ENCODE measurements around the gene ALK. TPM values are rescaled to one million over a fixed set of nuclear protein-coding genes. Genes with fewer than 3 reads are reported as not detected.
A peak's percentile ranks its signal among the peaks of the same experiment; 100 is the strongest.

ALK gene
- total RNA-seq, 2 donors from 2014 or later: not detected

- Mint-ChIP-seq H3K27ac (no peak overlapping the region), H3K4me3 (no peak overlapping the region), H3K4me1 (ENCODE audit: low read depth in 2 of 2) (no peaks in the 10 kb centered on the region), H3K27me3 (peaks cover 15 to 35% of the 10 kb centered on the region in 2 donors), H3K36me3 (no peaks in the 10 kb centered on the region), H3K9me3 (no peaks in the 10 kb centered on the region)
- DNase-seq (ENCODE audit: low spot score) (no peak), ATAC-seq (no peak)
Observed at GRCh38 chr2:29723255-29724001, 198.0 kb downstream of the ALK start.

- Mint-ChIP-seq H3K9me3 (no peaks in the 10 kb centered on the region), H3K36me3 (no peaks in the 10 kb centered on the region), H3K4me1 (ENCODE audit: low read depth in 2 of 2) (no peaks in the 10 kb centered on the region), H3K4me3 (no peak overlapping the region), H3K27me3 (peaks cover 9 to 34% of the 10 kb centered on the region in 2 donors), H3K27ac (no peak overlapping the region)
- ATAC-seq: no peak
- DNase-seq (ENCODE audit: low spot score): no peak
Observed at GRCh38 chr2:29719639-29720038, 201.7 kb downstream of the ALK start.

GRCh38 chr2:29718076-29718686, 203.2 kb downstream of the ALK start:
- no peaks in the 10 kb centered on the region for H3K36me3 Mint-ChIP-seq
- H3K4me3 Mint-ChIP-seq: no peak overlapping the region
- H3K27ac Mint-ChIP-seq: no peak overlapping the region
- ATAC-seq: no peak
- no peaks in the 10 kb centered on the region for H3K4me1 Mint-ChIP-seq (ENCODE audit: low read depth in 2 of 2)
- no peak for DNase-seq (ENCODE audit: low spot score)
- no peaks in the 10 kb centered on the region for H3K9me3 Mint-ChIP-seq
- H3K27me3 Mint-ChIP-seq: peaks cover 9 to 33% of the 10 kb centered on the region in 2 donors

- Mint-ChIP-seq H3K4me1 (ENCODE audit: low read depth in 2 of 2) (no peaks in the 10 kb centered on the region), H3K4me3 (no peak overlapping the region), H3K36me3 (no peaks in the 10 kb centered on the region), H3K27me3 (peaks cover 10 to 12% of the 10 kb centered on the region in 2 donors), H3K9me3 (no peaks in the 10 kb centered on the region), H3K27ac (no peak overlapping the region)
- no peak for DNase-seq (ENCODE audit: low spot score)
- ATAC-seq: no peak
Observed at GRCh38 chr2:29715655-29716054, 205.7 kb downstream of the ALK start.

GRCh38 chr2:29714333-29714732, 207.1 kb downstream of the ALK start:
- Mint-ChIP-seq H3K4me1 (ENCODE audit: low read depth in 2 of 2) (no peaks in the 10 kb centered on the region), H3K27ac (no peak overlapping the region), H3K36me3 (no peaks in the 10 kb centered on the region), H3K9me3 (no peaks in the 10 kb centered on the region), H3K27me3 (peaks cover 10 to 12% of the 10 kb centered on the region in 2 donors), H3K4me3 (no peak overlapping the region)
- DNase-seq (ENCODE audit: low spot score) (no peak), ATAC-seq (no peak)

- H3K36me3 Mint-ChIP-seq: no peaks in the 10 kb centered on the region
- H3K9me3 Mint-ChIP-seq: no peaks in the 10 kb centered on the region
- H3K27ac Mint-ChIP-seq: no peak overlapping the region
- ATAC-seq (no peak), DNase-seq (ENCODE audit: low spot score) (no peak)
- H3K4me1 Mint-ChIP-seq (ENCODE audit: low read depth in 2 of 2): no peaks in the 10 kb centered on the region
- no peak overlapping the region for H3K4me3 Mint-ChIP-seq
- peaks cover 0 to 2% of the 10 kb centered on the region in 2 donors for H3K27me3 Mint-ChIP-seq
Observed at GRCh38 chr2:29706171-29706720, 215.1 kb downstream of the ALK start.

GRCh38 chr2:29705616-29706015, 215.8 kb downstream of the ALK start:
- Mint-ChIP-seq H3K36me3 (no peaks in the 10 kb centered on the region), H3K4me1 (ENCODE audit: low read depth in 2 of 2) (no peaks in the 10 kb centered on the region), H3K27ac (no peak overlapping the region), H3K9me3 (no peaks in the 10 kb centered on the region), H3K27me3 (peaks cover 0 to 2% of the 10 kb centered on the region in 2 donors), H3K4me3 (no peak overlapping the region)
- ATAC-seq (no peak), DNase-seq (ENCODE audit: low spot score) (no peak)

GRCh38 chr2:29703336-29703735, 218.1 kb downstream of the ALK start:
- H3K4me1 Mint-ChIP-seq (ENCODE audit: low read depth in 2 of 2): no peaks in the 10 kb centered on the region
- H3K4me3 Mint-ChIP-seq: no peak overlapping the region
- H3K27me3 Mint-ChIP-seq: peaks cover 0 to 2% of the 10 kb centered on the region in 2 donors
- no peaks in the 10 kb centered on the region for H3K36me3 Mint-ChIP-seq
- no peak overlapping the region for H3K27ac Mint-ChIP-seq
- no peaks in the 10 kb centered on the region for H3K9me3 Mint-ChIP-seq
- no peak for ATAC-seq
- DNase-seq (ENCODE audit: low spot score): no peak

GRCh38 chr2:29702276-29702675, 219.1 kb downstream of the ALK start:
- Mint-ChIP-seq H3K27me3 (peaks cover 0 to 2% of the 10 kb centered on the region in 2 donors), H3K4me1 (ENCODE audit: low read depth in 2 of 2) (no peaks in the 10 kb centered on the region), H3K9me3 (no peaks in the 10 kb centered on the region), H3K4me3 (no peak overlapping the region), H3K36me3 (no peaks in the 10 kb centered on the region), H3K27ac (no peak overlapping the region)
- DNase-seq (ENCODE audit: low spot score) (no peak), ATAC-seq (no peak)

- no peaks in the 10 kb centered on the region for H3K36me3 Mint-ChIP-seq
- ATAC-seq (no peak), DNase-seq (ENCODE audit: low spot score) (no peak)
- no peak overlapping the region for H3K4me3 Mint-ChIP-seq
- no peaks in the 10 kb centered on the region for H3K9me3 Mint-ChIP-seq
- no peaks in the 10 kb centered on the region for H3K4me1 Mint-ChIP-seq (ENCODE audit: low read depth in 2 of 2)
- H3K27me3 Mint-ChIP-seq: peaks cover 0 to 9% of the 10 kb centered on the region in 2 donors
- no peak overlapping the region for H3K27ac Mint-ChIP-seq
Observed at GRCh38 chr2:29700560-29700959, 220.8 kb downstream of the ALK start.

- peak in 1 of 2 donors; percentile 33 for ATAC-seq
- Mint-ChIP-seq H3K27me3 (peaks cover 5 to 20% of the 10 kb centered on the region in 2 donors), H3K4me3 (no peak overlapping the region), H3K27ac (no peak overlapping the region), H3K36me3 (no peaks in the 10 kb centered on the region), H3K9me3 (no peaks in the 10 kb centered on the region), H3K4me1 (ENCODE audit: low read depth in 2 of 2) (no peaks in the 10 kb centered on the region)
- DNase-seq (ENCODE audit: low spot score): no peak
Observed at GRCh38 chr2:29699045-29699444, 222.3 kb downstream of the ALK start.

GRCh38 chr2:29698216-29698615, 223.2 kb downstream of the ALK start:
- H3K27ac Mint-ChIP-seq: no peak overlapping the region
- no peak for ATAC-seq
- peaks cover 5 to 24% of the 10 kb centered on the region in 2 donors for H3K27me3 Mint-ChIP-seq
- no peaks in the 10 kb centered on the region for H3K4me1 Mint-ChIP-seq (ENCODE audit: low read depth in 2 of 2)
- no peaks in the 10 kb centered on the region for H3K9me3 Mint-ChIP-seq
- no peaks in the 10 kb centered on the region for H3K36me3 Mint-ChIP-seq
- DNase-seq (ENCODE audit: low spot score): no peak
- no peak overlapping the region for H3K4me3 Mint-ChIP-seq

- H3K27ac Mint-ChIP-seq: no peak overlapping the region
- H3K4me1 Mint-ChIP-seq (ENCODE audit: low read depth in 2 of 2): no peaks in the 10 kb centered on the region
- H3K36me3 Mint-ChIP-seq: no peaks in the 10 kb centered on the region
- peaks cover 7 to 30% of the 10 kb centered on the region in 2 donors for H3K27me3 Mint-ChIP-seq
- ATAC-seq (no peak), DNase-seq (ENCODE audit: low spot score) (no peak)
- no peak overlapping the region for H3K4me3 Mint-ChIP-seq
- no peaks in the 10 kb centered on the region for H3K9me3 Mint-ChIP-seq
Observed at GRCh38 chr2:29697715-29698114, 223.7 kb downstream of the ALK start.

GRCh38 chr2:29697181-29697580, 224.2 kb downstream of the ALK start:
- Mint-ChIP-seq H3K27ac (no peak overlapping the region), H3K9me3 (no peaks in the 10 kb centered on the region), H3K4me1 (ENCODE audit: low read depth in 2 of 2) (no peaks in the 10 kb centered on the region), H3K4me3 (no peak overlapping the region), H3K27me3 (peaks cover 11 to 34% of the 10 kb centered on the region in 2 donors), H3K36me3 (no peaks in the 10 kb centered on the region)
- ATAC-seq (no peak), DNase-seq (ENCODE audit: low spot score) (no peak)

All from natural killer cell treated with Interleukin-12 subunit alpha and Interleukin-12 subunit beta and Interleukin-15 and Interleukin-18, amount 100 ng/mL, for 72 hours (primary cell).